ENCODE data around the gene NECTIN1.

DNA sequence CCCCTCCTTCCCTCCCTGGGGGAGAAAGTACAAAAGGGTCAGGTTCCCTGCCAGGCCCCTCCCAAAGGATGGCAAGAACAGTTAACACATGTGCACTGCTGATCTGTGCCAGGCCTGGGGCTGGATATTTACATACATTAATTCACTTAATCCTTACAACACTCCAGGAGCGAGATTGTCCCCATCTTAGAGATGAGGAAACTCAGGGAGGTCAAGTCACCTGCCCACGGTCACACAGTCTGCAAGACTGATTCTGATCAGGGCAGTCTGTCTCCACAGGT is 36.5 kb downstream of the NECTIN1 start:
- TF ChIP-seq EZH2 (IDR thresholded peaks at IDR 0.05; ENCODE audit: insufficient read depth, poor library complexity, severe bottlenecking) (no peak), EZH2phosphoT487 (IDR thresholded peaks at IDR 0.05; ENCODE audit: insufficient read depth, low read depth) (no peak)
